ENCODE data around the gene FAM193A.

- TF ChIP-seq SPI1 (IDR thresholded peaks at IDR 0.05; ENCODE audit: borderline replicate concordance, low read depth) (no peak), POLR2AphosphoS5 (IDR thresholded peaks at IDR 0.05; ENCODE audit: low read depth) (no peak), REST (IDR thresholded peaks at IDR 0.05; ENCODE audit: insufficient replicate concordance, low read depth) (no peak), GABPA (IDR thresholded peaks at IDR 0.05; ENCODE audit: low read depth) (no peak)
- TF ChIP-seq, protein P1, sequence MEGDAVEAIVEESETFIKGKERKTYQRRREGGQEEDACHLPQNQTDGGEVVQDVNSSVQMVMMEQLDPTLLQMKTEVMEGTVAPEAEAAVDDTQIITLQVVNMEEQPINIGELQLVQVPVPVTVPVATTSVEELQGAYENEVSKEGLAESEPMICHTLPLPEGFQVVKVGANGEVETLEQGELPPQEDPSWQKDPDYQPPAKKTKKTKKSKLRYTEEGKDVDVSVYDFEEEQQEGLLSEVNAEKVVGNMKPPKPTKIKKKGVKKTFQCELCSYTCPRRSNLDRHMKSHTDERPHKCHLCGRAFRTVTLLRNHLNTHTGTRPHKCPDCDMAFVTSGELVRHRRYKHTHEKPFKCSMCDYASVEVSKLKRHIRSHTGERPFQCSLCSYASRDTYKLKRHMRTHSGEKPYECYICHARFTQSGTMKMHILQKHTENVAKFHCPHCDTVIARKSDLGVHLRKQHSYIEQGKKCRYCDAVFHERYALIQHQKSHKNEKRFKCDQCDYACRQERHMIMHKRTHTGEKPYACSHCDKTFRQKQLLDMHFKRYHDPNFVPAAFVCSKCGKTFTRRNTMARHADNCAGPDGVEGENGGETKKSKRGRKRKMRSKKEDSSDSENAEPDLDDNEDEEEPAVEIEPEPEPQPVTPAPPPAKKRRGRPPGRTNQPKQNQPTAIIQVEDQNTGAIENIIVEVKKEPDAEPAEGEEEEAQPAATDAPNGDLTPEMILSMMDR (IDR thresholded peaks at IDR 0.05; ENCODE audit: insufficient read depth, low read length) = no peak
Measured at GRCh38 chr4:2732526-2732925, 196.1 kb downstream of the FAM193A start.
